GM13976 (cell line): ENCODE data around the gene RAB8A.

Experiments
- DNase-seq: peaks from one replicate; pipeline ENCODE4 v3.0.0; 2012; ENCODE audit warnings: low spot score
- in situ Hi-C: fragments of 300-500 bp; cut with MboI; formaldehyde crosslinking; loops from one replicate; pipeline ENCODE4 v1.12.0; 2022; ENCODE audit warnings: low sequenced_read_pairs, mixed read lengths, inconsistent platforms; ENCODE audit not compliant: unreplicated experiment
- TF ChIP-seq, protein P1 (sequence below): IDR thresholded peaks from 2 replicates; pipeline ENCODE4 v1.5.1; 2012; ENCODE audit warnings: borderline replicate concordance, mild to moderate bottlenecking; ENCODE audit not compliant: insufficient read depth; ENCODE audit errors: extremely low read depth, missing control alignments, control extremely low read depth

Gene RAB8A

GRCh38 chr19:16160445-16160942, 48.8 kb downstream of the RAB8A start:
- TF ChIP-seq, protein P1, sequence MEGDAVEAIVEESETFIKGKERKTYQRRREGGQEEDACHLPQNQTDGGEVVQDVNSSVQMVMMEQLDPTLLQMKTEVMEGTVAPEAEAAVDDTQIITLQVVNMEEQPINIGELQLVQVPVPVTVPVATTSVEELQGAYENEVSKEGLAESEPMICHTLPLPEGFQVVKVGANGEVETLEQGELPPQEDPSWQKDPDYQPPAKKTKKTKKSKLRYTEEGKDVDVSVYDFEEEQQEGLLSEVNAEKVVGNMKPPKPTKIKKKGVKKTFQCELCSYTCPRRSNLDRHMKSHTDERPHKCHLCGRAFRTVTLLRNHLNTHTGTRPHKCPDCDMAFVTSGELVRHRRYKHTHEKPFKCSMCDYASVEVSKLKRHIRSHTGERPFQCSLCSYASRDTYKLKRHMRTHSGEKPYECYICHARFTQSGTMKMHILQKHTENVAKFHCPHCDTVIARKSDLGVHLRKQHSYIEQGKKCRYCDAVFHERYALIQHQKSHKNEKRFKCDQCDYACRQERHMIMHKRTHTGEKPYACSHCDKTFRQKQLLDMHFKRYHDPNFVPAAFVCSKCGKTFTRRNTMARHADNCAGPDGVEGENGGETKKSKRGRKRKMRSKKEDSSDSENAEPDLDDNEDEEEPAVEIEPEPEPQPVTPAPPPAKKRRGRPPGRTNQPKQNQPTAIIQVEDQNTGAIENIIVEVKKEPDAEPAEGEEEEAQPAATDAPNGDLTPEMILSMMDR, result no peak
- in situ Hi-C loops, result no loop called here
- no peak for DNase-seq

DNA sequence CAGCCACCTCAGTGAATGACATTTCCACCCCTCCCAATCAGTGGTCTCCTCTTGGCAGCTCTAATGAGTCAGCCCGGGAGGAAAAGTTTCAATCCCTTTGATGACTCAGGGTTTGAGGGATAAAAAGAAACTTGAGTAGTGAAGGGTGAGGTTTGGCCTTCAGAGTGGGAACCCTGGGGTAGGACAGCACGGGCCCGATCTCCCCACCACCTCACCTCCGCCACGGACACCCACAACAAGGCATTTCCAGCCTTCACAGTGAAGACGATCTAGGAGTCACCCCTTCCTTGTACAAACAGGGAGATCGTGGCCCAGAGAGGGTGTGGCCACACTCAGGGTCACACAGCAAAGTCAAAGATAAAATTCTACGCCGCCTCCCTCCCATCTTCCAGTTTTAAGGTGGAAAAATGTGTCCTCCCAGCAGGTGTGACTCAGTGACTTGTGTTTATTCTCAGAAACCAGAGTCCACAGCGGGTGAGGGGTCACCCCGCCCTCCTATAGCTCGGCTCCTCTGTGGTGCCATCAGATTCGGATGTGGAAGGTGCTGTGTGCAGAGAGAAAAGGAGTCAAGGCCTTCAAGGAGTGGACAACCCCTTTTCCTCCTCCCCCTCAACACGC, 49.4 kb downstream of the RAB8A start:
- in situ Hi-C loops, result no loop called here
- DNase-seq, result no peak
- TF ChIP-seq, protein P1, result no peak

DNA sequence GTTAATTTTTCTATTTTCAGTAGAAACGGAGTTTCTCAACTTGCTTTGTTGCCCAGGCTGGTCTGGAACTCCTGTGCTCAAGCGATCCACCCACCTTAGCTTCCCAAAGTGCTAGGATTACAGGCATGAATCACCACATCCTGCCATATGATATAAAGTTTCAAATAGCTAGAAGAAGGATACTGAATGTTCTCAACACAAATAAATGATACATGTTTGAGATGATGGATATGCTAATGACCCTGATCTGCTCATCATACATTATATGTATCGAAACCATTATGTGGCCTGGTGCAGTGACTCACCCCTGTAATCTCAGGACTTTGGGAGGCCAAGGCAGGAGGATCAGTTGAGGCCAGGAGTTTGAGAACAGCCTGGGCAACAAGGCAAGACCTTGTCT, 50.2 kb downstream of the RAB8A start:
- no peak for DNase-seq
- TF ChIP-seq, protein P1, result no peak
- in situ Hi-C loops, result no loop called here

- TF ChIP-seq, protein P1, result no peak
- in situ Hi-C loops, result no loop called here
- DNase-seq, result no peak
Observed at GRCh38 chr19:16164222-16164890, 52.7 kb downstream of the RAB8A start.

DNA sequence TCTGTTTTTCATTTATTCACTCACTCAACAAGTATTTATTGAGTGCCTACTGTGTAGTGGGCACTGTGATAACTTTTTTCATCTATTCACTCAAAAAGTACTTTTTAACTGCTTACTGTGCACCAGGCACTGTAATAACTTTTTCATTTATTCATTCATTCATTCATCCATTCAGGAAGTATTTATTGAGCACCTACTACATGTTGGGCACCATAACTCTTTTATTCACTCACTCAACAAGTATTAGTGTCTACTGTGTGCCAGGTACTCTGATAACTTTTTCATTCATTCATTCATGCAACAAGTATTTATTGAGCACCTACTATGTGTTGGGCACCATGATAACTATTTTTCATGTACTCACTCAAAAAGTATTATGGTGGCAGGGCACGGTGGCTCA, 54.7 kb downstream of the RAB8A start:
- TF ChIP-seq, protein P1, result no peak
- DNase-seq, result no peak
- in situ Hi-C loops, result no loop called here

DNA sequence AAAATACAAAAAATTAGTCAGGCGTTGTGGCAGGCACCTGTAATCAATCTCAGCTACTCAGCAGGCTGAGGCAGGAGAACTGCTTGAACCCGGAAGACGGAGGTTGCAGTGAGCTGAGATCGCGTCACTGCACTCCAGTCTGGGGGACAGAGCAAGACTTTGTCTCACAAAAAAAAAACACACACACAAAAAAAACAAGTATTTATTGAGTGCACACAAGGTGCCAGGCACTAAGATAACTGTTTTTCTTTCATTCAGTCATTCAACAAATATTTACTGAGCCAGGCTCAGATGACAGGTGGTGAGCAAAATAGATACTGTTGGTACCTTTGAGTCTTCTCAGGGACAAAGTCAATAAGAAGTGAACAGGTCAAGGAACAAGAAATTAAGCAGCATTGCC, 55.4 kb downstream of the RAB8A start:
- in situ Hi-C loops, result no loop called here
- no peak for DNase-seq

More for the DNA sequence above, 55.4 kb downstream of the RAB8A start:
- TF ChIP-seq, protein P1, result no peak
